HCT116 (cell line): ENCODE results near the gene RINT1. TPM values are rescaled to one million over a fixed set of nuclear protein-coding genes. Genes with fewer than 3 reads are reported as not detected.
"Not testable (repeated sequence)": the region's sequence is repeated elsewhere in the genome, so short reads cannot be mapped to it uniquely, and the experiment has no call there.

Experiments used
- ATAC-seq: fragments of 200-7000 bp; cut with Tn5 transposase; 2 replicates; pipeline ENCODE4 v1.9.1; 2020; ENCODE audit warnings: mild to moderate bottlenecking, moderate library complexity
- BruUV-seq: library from RNA; stranded (reverse); fragments of 400-500 nt; replicated peaks from 2 replicates; lab custom pipeline; 2021; lab: Mats Ljungman, UMichigan
- CTCF ChIA-PET: fragments of 300-600 bp; sonication (Branson Sonifier 250); formaldehyde crosslinking; loops from one replicate; lab custom pipeline; 2021; ENCODE audit warnings: antibody characterized with exemption; lab: Charles Lee
- POLR2A ChIA-PET: fragments of 300-600, 350-600 bp; sonication (Branson Sonifier 250); formaldehyde crosslinking; loops from one replicate; lab custom pipeline; 2021; ENCODE audit warnings: antibody characterized with exemption; lab: Charles Lee
- RAD21 ChIA-PET, 2 experiments: fragments of 300-600 bp; sonication (Branson Sonifier 250); formaldehyde crosslinking; loops; one replicate each; lab custom pipeline; 2023; ENCODE audit warnings: low total read pairs in 2 of 2; ENCODE audit not compliant: uncharacterized antibody in 2 of 2, unreplicated experiment in 2 of 2, low non-redundant PET in 1 of 2; lab: Charles Lee
- DNase-seq: peaks from one replicate; pipeline ENCODE4 v3.0.0-alpha.2; 2010; ENCODE audit warnings: low read depth, low spot score
- H2AFZ ChIP-seq: fragments of 200-600 bp; shearing (Covaris generic), sonication (generic); 2 replicates; pipeline ENCODE4 v1.6.1; 2017; ENCODE audit warnings: low read depth, mixed run types, mixed read lengths, antibody characterized with exemption, low read length; ENCODE audit not compliant: poor library complexity, severe bottlenecking
- H3K27ac ChIP-seq: 2 replicates; pipeline ENCODE4 v1.5.1; 2012; ENCODE audit warnings: low read depth, low read length
- H3K27me3 ChIP-seq: fragments of 200-600 bp; sonication (generic); 2 replicates; pipeline ENCODE4 v1.6.1; 2016; ENCODE audit warnings: mixed run types, low read length, mixed read lengths; ENCODE audit not compliant: insufficient read depth
- H3K36me3 ChIP-seq, 2 experiments: fragments of 200-500 bp in 1 of 2; fragments of 200-600 bp in 1 of 2; sonication (Bioruptor generic) in 1 of 2; sonication (generic) in 1 of 2; 2 replicates each; pipeline versions ENCODE4 v1.5.1 to v1.6.1; 2014 to 2016; ENCODE audit warnings: low read length in 2 of 2, inconsistent platforms in 1 of 2, mixed read lengths in 1 of 2, mixed run types in 1 of 2; ENCODE audit not compliant: insufficient read depth in 2 of 2, control insufficient read depth in 1 of 2
- H3K4me1 ChIP-seq, 2 experiments: fragments of 200-600 bp in 1 of 2; sonication (generic) in 1 of 2; 2 replicates each; pipeline versions ENCODE4 v1.5.1 to v1.6.1; 2012 to 2017; ENCODE audit warnings: low read length in 2 of 2, inconsistent platforms in 1 of 2, mild to moderate bottlenecking in 1 of 2, mixed read lengths in 1 of 2, mixed run types in 1 of 2, moderate library complexity in 1 of 2; ENCODE audit not compliant: insufficient read depth in 2 of 2, control insufficient read depth in 1 of 2
- H3K4me2 ChIP-seq: fragments of 200-600 bp; sonication (generic); 2 replicates; pipeline ENCODE4 v1.6.1; 2017; ENCODE audit warnings: mixed run types, low read length, mixed read lengths
- H3K4me3 ChIP-seq, 2 experiments: fragments of 200-600 bp in 1 of 2; sonication (generic) in 1 of 2; replicated peaks in 1 of 2; 2 replicates each; pipeline ENCODE4 v1.5.1; 2011 to 2016; ENCODE audit warnings: low read length in 2 of 2, control low read depth in 1 of 2, low read depth in 1 of 2, mild to moderate bottlenecking in 1 of 2, mixed read lengths in 1 of 2, mixed run types in 1 of 2
- H3K79me2 ChIP-seq: fragments of 200-600 bp; sonication (generic); 2 replicates; pipeline ENCODE4 v1.6.1; 2017; ENCODE audit warnings: mild to moderate bottlenecking, mixed run types, low read length, moderate library complexity, mixed read lengths; ENCODE audit not compliant: insufficient read depth
- H3K9ac ChIP-seq: fragments of 200-600 bp; sonication (generic); 2 replicates; pipeline ENCODE4 v1.6.1; 2016; ENCODE audit warnings: low read length, mixed read lengths
- H3K9me2 ChIP-seq: fragments of 200-600 bp; sonication (generic), shearing (Covaris generic); 2 replicates; pipeline ENCODE4 v1.6.1; 2017; ENCODE audit warnings: mixed run types, mild to moderate bottlenecking, moderate library complexity; ENCODE audit not compliant: insufficient read depth
- H3K9me3 ChIP-seq, 2 experiments: fragments of 200-500 bp in 1 of 2; fragments of 200-600 bp in 1 of 2; sonication (Bioruptor generic) in 1 of 2; sonication (generic) in 1 of 2; 2 replicates each; pipeline ENCODE4 v1.6.1; 2014 to 2017; ENCODE audit warnings: low read length in 2 of 2, mixed read lengths in 2 of 2, inconsistent platforms in 1 of 2, low read depth in 1 of 2, mild to moderate bottlenecking in 1 of 2, mixed run types in 1 of 2, moderate library complexity in 1 of 2; ENCODE audit not compliant: control insufficient read depth in 1 of 2, insufficient read depth in 1 of 2
- H4K20me1 ChIP-seq: fragments of 200-600 bp; sonication (generic), shearing (Covaris generic); 2 replicates; pipeline ENCODE4 v1.6.1; 2017; ENCODE audit warnings: mixed run types, mild to moderate bottlenecking, moderate library complexity; ENCODE audit not compliant: insufficient read depth
- ATF3 ChIP-seq: IDR thresholded peaks from 2 replicates; pipeline ENCODE4 v1.6.1; 2012
- CEBPB ChIP-seq: IDR thresholded peaks from 2 replicates; pipeline ENCODE4 v1.6.1; 2012; ENCODE audit warnings: low read depth
- EGR1 ChIP-seq: IDR thresholded peaks from 2 replicates; pipeline ENCODE4 v1.6.1; 2012; ENCODE audit warnings: low read depth
- EZH2 ChIP-seq: fragments of 200-600 bp; sonication (generic); IDR thresholded peaks from 2 replicates; pipeline ENCODE4 v1.6.1; 2017; ENCODE audit warnings: antibody characterized with exemption, mixed run types
- EZH2phosphoT487 ChIP-seq: fragments of 200-600 bp; IDR thresholded peaks from 2 replicates; pipeline ENCODE4 v1.6.1; 2018; ENCODE audit warnings: antibody characterized with exemption, borderline replicate concordance
- FOSL1 ChIP-seq: IDR thresholded peaks from 2 replicates; pipeline ENCODE4 v1.6.1; 2012; ENCODE audit warnings: low read depth
- JUND ChIP-seq: IDR thresholded peaks from 2 replicates; pipeline ENCODE4 v1.6.1; 2012
- POLR2A ChIP-seq: IDR thresholded peaks from 2 replicates; pipeline ENCODE4 v1.7.0; 2011; ENCODE audit warnings: borderline replicate concordance; ENCODE audit not compliant: insufficient read depth, insufficient read length; ENCODE audit errors: extremely low read depth
- POLR2AphosphoS5 ChIP-seq: IDR thresholded peaks from 2 replicates; pipeline ENCODE4 v1.6.1; 2011; ENCODE audit warnings: mild to moderate bottlenecking, low read depth, low read length, moderate library complexity
- RAD21 ChIP-seq: IDR thresholded peaks from 2 replicates; pipeline ENCODE4 v1.6.1; 2012; ENCODE audit warnings: low read depth, mild to moderate bottlenecking
- REST ChIP-seq: IDR thresholded peaks from 2 replicates; pipeline ENCODE4 v1.6.1; 2012; ENCODE audit warnings: low read depth
- SIN3A ChIP-seq: IDR thresholded peaks from 2 replicates; pipeline ENCODE4 v1.6.1; 2012; ENCODE audit warnings: low read depth
- SP1 ChIP-seq: IDR thresholded peaks from 2 replicates; pipeline ENCODE4 v1.6.1; 2012; ENCODE audit warnings: low read depth
- SRF ChIP-seq: IDR thresholded peaks from 2 replicates; pipeline ENCODE4 v1.6.1; 2012; ENCODE audit warnings: low read depth
- TCF7L2 ChIP-seq: IDR thresholded peaks from 2 replicates; pipeline ENCODE4 v1.7.0; 2011; ENCODE audit warnings: borderline replicate concordance, inconsistent platforms; ENCODE audit not compliant: insufficient read depth, insufficient read length; ENCODE audit errors: extremely low read depth
- YY1 ChIP-seq: IDR thresholded peaks from 2 replicates; pipeline ENCODE4 v1.6.1; 2011; ENCODE audit warnings: low read length, low read depth, moderate library complexity, mild to moderate bottlenecking; ENCODE audit not compliant: insufficient replicate concordance; ENCODE audit errors: extremely low read depth
- ZBTB33 ChIP-seq: IDR thresholded peaks from 2 replicates; pipeline ENCODE4 v1.6.1; 2011; ENCODE audit warnings: mild to moderate bottlenecking, low read length, moderate library complexity; ENCODE audit not compliant: insufficient replicate concordance; ENCODE audit errors: extremely low read depth
- ZNF274 ChIP-seq: fragments of 200-500 bp; sonication (Bioruptor generic); IDR thresholded peaks from 2 replicates; pipeline ENCODE4 v1.6.1; 2014; ENCODE audit warnings: mild to moderate bottlenecking, low read depth, low read length, inconsistent platforms
- intact Hi-C: fragments of 100-400 bp; cut with micrococcal nuclease; formaldehyde crosslinking; loops from 2 replicates; pipeline ENCODE4 v1.10.0; 2022
- total RNA-seq: library from RNA; stranded (reverse); gene quantifications from one replicate; pipeline ENCODE4 v1.2.1, GENCODE V29; 2021; ENCODE audit not compliant: unreplicated experiment
- TF ChIP-seq, protein P1 (sequence below): IDR thresholded peaks from 2 replicates; pipeline ENCODE4 v1.6.1; 2012

The RINT1 gene
- total RNA-seq, 1 experiment from 2014 or later: 24.3 TPM

DNA sequence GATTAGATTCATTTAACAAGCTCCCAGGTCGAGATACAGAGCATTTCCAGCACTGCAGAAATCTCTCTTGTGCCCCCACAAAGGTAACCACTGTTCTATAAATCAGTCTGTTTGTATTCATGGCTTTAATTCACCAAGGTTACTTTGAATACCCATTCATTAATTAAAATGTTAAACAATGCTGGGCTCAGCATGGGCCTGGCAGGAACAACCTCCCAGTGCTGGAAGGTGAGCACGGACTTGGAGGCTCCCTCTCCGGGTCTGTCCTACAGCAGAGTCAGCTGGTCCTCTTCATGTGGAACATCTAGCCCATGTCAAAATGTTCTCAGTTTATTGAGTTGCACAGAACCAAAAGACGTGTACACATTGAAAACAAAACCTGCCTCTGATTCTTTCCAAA is 64.9 kb downstream of the RINT1 start:
- no peaks in the 10 kb centered on the region for H3K36me3 ChIP-seq
- H3K4me1 ChIP-seq: peaks cover 0 to 5% of the 10 kb centered on the region in 2 experiments; a peak in 1 of 4 replicates
- CTCF ChIA-PET: no interaction called here
- no peaks in the 10 kb centered on the region for H3K79me2 ChIP-seq
- RAD21 ChIA-PET: no interaction called here
- H3K27ac ChIP-seq: no peak overlapping the region
- DNase-seq (no peak), ATAC-seq (no peak)
- no peaks in the 10 kb centered on the region for H4K20me1 ChIP-seq
- no peaks in the 10 kb centered on the region for H3K9me2 ChIP-seq
- POLR2A ChIA-PET: no interaction called here
- no TSS peak for BruUV-seq
- intact Hi-C loops: no loop called here
- no peaks in the 10 kb centered on the region for H3K9me3 ChIP-seq
- no peak overlapping the region for H3K4me3 ChIP-seq
- TF ChIP-seq REST: no peak
- TF ChIP-seq SIN3A: no peak
- no peak for TF ChIP-seq POLR2AphosphoS5
- no peak for TF ChIP-seq EZH2
- no peak for TF ChIP-seq SRF
- TF ChIP-seq RAD21: no peak
- TF ChIP-seq ATF3: no peak
- no peak for TF ChIP-seq EZH2phosphoT487
- TF ChIP-seq FOSL1: no peak
- TF ChIP-seq SP1: no peak
- TF ChIP-seq JUND: no peak
- TF ChIP-seq ZBTB33: no peak
- TF ChIP-seq EGR1: no peak
- TF ChIP-seq ZNF274: no peak
- TF ChIP-seq CEBPB: no peak
- TF ChIP-seq YY1: no peak
- no peak for TF ChIP-seq TCF7L2
- TF ChIP-seq, protein P1, sequence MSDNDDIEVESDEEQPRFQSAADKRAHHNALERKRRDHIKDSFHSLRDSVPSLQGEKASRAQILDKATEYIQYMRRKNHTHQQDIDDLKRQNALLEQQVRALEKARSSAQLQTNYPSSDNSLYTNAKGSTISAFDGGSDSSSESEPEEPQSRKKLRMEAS: no peak
- TF ChIP-seq POLR2A: no peak
- no peaks in the 10 kb centered on the region for H3K27me3 ChIP-seq
- H3K9ac ChIP-seq: no peak overlapping the region
- H3K4me2 ChIP-seq: no peak overlapping the region
- no peak overlapping the region for H2AFZ ChIP-seq

GRCh38 chr7:105599080-105599479 is 67.1 kb downstream of the RINT1 start:
- H3K9me2 ChIP-seq, H3K9me3 ChIP-seq, H3K27me3 ChIP-seq, H3K27ac ChIP-seq, H3K79me2 ChIP-seq, intact Hi-C loops, POLR2A ChIA-PET, H3K9ac ChIP-seq, BruUV-seq, H3K36me3 ChIP-seq, H2AFZ ChIP-seq, RAD21 ChIA-PET, H3K4me1 ChIP-seq, H3K4me3 ChIP-seq, H4K20me1 ChIP-seq, ATAC-seq, H3K4me2 ChIP-seq, DNase-seq: not testable (repeated sequence)
- CTCF ChIA-PET: interaction anchor here (0.6 to 1.2 kb wide), 2 partner anchors 9 to 58 kb away, joined by 3 read pairs; no protein-coding TSS in a partner anchor
